Measurements from ENCODE around the gene C1QB.
A peak's percentile ranks its signal among the peaks of the same experiment; 100 is the strongest.
"Not testable (repeated sequence)": the region's sequence is repeated elsewhere in the genome, so short reads cannot be mapped to it uniquely, and the experiment has no call there.

The C1QB gene

DNA sequence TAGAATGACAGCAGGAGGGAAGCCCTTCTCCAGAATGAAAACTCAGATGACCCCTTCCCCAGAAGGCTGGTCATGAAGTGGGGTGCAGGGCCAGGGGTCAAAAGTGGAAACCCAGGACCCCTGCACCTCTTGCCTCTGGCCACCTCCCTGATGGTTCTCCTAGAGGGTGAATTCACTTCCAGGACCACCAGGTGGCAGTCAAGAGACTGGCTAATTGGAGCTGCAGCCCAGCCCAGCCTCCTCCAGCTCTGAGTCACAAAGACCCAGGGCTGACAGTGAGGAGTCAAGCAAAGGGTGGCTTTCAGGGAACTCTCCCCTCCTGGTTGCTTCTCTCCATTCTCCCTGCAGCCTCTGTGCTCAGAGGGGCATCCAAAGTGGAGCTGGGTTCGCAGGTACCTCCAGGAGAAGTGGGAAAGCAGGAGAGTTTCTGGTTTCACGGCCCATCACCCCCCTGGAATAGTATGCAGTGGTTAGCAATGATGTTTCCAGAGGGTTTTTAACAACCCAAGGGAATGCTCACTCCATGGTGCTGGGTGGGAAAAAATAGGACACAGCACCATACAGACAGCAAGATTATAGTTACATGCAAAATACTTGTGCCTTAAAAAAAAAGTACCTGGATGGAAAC, 51.5 kb downstream of the C1QB start:
- peaks cover 43 to 45% of the 10 kb centered on the region in 2 donors for H3K27me3 Mint-ChIP-seq
- H3K4me1 Mint-ChIP-seq (ENCODE audit: low read depth in 2 of 2) = no peaks in the 10 kb centered on the region
- no peaks in the 10 kb centered on the region for H3K9me3 Mint-ChIP-seq
- peak; percentile 62 to 68 (median 64) for DNase-seq
- H3K4me3 Mint-ChIP-seq = no peak overlapping the region
- peak; percentile 76 for ATAC-seq (replicated peaks)
- no peak overlapping the region for H3K27ac Mint-ChIP-seq
- no peaks in the 10 kb centered on the region for H3K36me3 Mint-ChIP-seq (ENCODE audit: insufficient read depth)

DNA sequence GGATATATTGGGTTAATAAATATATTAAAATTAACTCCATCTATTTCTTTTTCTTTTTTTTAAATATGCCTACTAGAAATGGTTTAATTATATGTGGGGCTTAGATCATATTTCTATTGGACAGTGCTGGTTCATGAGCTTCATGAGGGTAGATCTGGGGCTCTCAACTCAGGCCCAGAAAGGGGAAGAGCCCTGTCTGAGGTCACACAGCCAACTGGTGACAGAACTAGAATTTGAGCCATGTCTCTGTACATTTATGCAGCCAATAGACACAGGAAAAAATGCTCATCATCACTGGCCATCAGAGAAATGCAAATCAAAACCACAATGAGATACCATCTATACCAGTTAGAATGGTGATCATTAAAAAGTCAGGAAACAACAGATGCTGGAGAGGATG, 52.5 kb downstream of the C1QB start:
- no peaks in the 10 kb centered on the region for H3K36me3 Mint-ChIP-seq (ENCODE audit: insufficient read depth)
- H3K9me3 Mint-ChIP-seq = no peaks in the 10 kb centered on the region
- H3K4me3 Mint-ChIP-seq = no peak overlapping the region
- ATAC-seq (replicated peaks) = no peak
- DNase-seq = no peak
- H3K4me1 Mint-ChIP-seq (ENCODE audit: low read depth in 2 of 2) = peaks cover 0 to 3% of the 10 kb centered on the region in 2 donors
- peaks cover 46 to 48% of the 10 kb centered on the region in 2 donors for H3K27me3 Mint-ChIP-seq
- H3K27ac Mint-ChIP-seq = no peak overlapping the region

DNA sequence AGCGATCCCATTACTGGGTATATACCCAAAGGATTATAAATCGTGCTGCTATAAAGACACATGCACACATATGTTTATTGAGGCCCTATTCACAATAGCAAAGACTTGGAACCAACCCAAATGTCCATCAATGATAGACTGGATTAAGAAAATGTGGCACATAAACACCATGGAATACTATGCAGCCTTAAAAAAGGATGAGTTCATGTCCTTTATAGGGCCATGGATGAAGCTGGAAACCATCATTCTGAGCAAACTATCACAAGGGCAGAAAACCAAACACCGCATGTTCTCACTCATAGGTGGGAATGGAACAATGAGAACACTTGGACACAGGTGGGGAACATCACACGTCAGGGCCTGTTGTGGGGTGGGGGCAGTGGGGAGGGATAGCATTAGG, 53.1 kb downstream of the C1QB start:
- not testable (repeated sequence) for H3K4me3 Mint-ChIP-seq; ATAC-seq (replicated peaks); H3K4me1 Mint-ChIP-seq (ENCODE audit: low read depth in 2 of 2); H3K27ac Mint-ChIP-seq; DNase-seq; H3K36me3 Mint-ChIP-seq (ENCODE audit: insufficient read depth); H3K9me3 Mint-ChIP-seq
- peaks cover 45 to 46% of the 10 kb centered on the region in 2 donors for H3K27me3 Mint-ChIP-seq

GRCh38 chr1:22708777-22709176, 55.7 kb downstream of the C1QB start:
- DNase-seq (no peak), ATAC-seq (replicated peaks) (no peak)
- peaks cover 50 to 58% of the 10 kb centered on the region in 2 donors for H3K27me3 Mint-ChIP-seq
- H3K4me3 Mint-ChIP-seq = peak overlapping the region in 1 of 2 donors; percentile 6
- no peak overlapping the region for H3K27ac Mint-ChIP-seq
- H3K36me3 Mint-ChIP-seq (ENCODE audit: insufficient read depth) = no peaks in the 10 kb centered on the region
- H3K4me1 Mint-ChIP-seq (ENCODE audit: low read depth in 2 of 2) = peaks cover 0 to 5% of the 10 kb centered on the region in 2 donors
- H3K9me3 Mint-ChIP-seq = no peaks in the 10 kb centered on the region

DNA sequence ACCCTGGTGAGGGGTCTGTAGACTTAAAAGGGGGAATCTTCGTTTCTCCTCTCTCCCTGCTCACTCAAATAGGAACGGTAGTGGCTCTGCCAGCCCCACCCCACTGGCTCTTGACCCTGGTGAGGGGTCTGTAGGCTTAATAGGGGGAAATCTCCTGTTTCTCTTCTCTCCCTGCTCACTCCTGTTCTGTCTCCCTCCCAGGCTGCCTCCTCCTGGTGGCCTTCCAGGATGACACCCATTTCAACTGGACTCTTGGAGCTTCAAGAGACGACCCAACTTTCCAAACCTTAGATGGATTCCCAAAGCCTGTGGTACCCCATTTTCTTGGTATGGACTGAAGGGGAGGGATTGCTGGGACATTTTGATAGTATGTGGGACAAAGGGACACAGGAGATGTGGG, 56.2 kb downstream of the C1QB start:
- no peaks in the 10 kb centered on the region for H3K9me3 Mint-ChIP-seq
- peaks cover 0 to 5% of the 10 kb centered on the region in 2 donors for H3K4me1 Mint-ChIP-seq (ENCODE audit: low read depth in 2 of 2)
- H3K4me3 Mint-ChIP-seq = no peak overlapping the region
- H3K27me3 Mint-ChIP-seq = peaks cover 52 to 63% of the 10 kb centered on the region in 2 donors
- H3K36me3 Mint-ChIP-seq (ENCODE audit: insufficient read depth) = no peaks in the 10 kb centered on the region
- ATAC-seq (replicated peaks) (no peak), DNase-seq (no peak)
- no peak overlapping the region for H3K27ac Mint-ChIP-seq

- Mint-ChIP-seq H3K27me3 (peaks cover 59 to 72% of the 10 kb centered on the region in 2 donors), H3K27ac (no peak overlapping the region), H3K4me1 (ENCODE audit: low read depth in 2 of 2) (peaks cover 0 to 5% of the 10 kb centered on the region in 2 donors), H3K9me3 (no peaks in the 10 kb centered on the region), H3K4me3 (peak overlapping the region; percentile 71 to 77), H3K36me3 (ENCODE audit: insufficient read depth) (no peaks in the 10 kb centered on the region)
- DNase-seq = no peak
- ATAC-seq (replicated peaks) = peak; percentile 19
Measured at GRCh38 chr1:22709891-22710700, 57.1 kb downstream of the C1QB start.

DNA sequence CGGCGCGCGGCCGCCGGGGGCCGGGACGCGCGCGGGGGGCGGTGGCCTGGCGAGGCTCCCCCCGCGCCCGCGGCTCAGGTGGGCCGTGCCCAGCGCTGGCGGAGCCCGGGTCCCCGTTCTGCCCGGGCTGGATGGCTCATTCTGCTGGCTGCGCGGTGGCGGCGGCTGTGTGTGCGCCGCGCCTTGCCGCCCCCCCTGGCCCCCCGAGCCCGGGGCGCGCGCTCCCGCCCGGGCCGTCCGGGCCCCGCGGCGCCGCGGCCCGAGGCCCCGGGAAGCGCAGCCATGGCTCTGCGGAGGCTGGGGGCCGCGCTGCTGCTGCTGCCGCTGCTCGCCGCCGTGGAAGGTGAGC, 57.6 kb downstream of the C1QB start, which contains the start of gene EPHB2:
Gene EPHB2, plus strand, starts transcription at position 139 of the 349 bp plus-strand sequence. Its CDS starts 144 bp downstream, at position 283.
- H3K4me3 Mint-ChIP-seq = peak within 1 kb of the TSS; percentile 71 to 77
- ATAC-seq (replicated peaks) = peak; percentile 55

DNA sequence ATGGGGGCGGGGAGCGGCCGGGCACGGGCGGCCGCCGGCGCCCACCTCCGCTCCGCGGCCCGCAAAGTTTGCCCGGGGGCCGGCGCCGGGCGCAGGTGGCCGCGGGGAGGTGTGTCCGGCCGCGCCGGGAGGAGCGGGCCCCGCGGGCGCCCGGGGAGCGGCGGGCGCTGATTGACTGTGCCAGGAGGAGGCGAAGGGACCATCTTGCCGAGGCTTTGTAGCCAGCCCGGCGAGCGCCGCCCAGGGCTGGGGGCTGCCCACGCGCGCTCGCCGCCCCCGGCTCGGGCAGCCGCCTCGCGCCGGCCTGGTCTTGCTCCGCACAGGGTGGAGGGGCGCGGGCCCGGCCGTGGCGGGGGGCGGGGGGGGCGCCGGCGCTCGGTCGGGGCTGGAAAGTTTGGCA, 58.0 kb downstream of the C1QB start:
- peaks cover 62 to 81% of the 10 kb centered on the region in 2 donors for H3K27me3 Mint-ChIP-seq
- H3K27ac Mint-ChIP-seq = no peak overlapping the region
- H3K4me1 Mint-ChIP-seq (ENCODE audit: low read depth in 2 of 2) = peaks cover 0 to 5% of the 10 kb centered on the region in 2 donors
- no peaks in the 10 kb centered on the region for H3K36me3 Mint-ChIP-seq (ENCODE audit: insufficient read depth)
- no peak for ATAC-seq (replicated peaks)
- no peak overlapping the region for H3K4me3 Mint-ChIP-seq
- no peaks in the 10 kb centered on the region for H3K9me3 Mint-ChIP-seq
- DNase-seq = no peak

More for the DNA sequence above, 57.6 kb downstream of the C1QB start, which contains the start of gene EPHB2:
- no peak within 1 kb of the TSS for H3K27ac Mint-ChIP-seq
- peaks cover 0 to 5% of the 10 kb centered on the region in 2 donors for H3K4me1 Mint-ChIP-seq (ENCODE audit: low read depth in 2 of 2)
- no peaks in the 10 kb centered on the region for H3K36me3 Mint-ChIP-seq (ENCODE audit: insufficient read depth)
- no peak for DNase-seq
- H3K27me3 Mint-ChIP-seq = peaks cover 62 to 77% of the 10 kb centered on the region in 2 donors
- no peaks in the 10 kb centered on the region for H3K9me3 Mint-ChIP-seq
